Activated naive CD4-positive, alpha-beta T cell treated with anti-CD3 and anti-CD28 coated beads, Interleukin-2, amount 50 U/mL, for 16 hours (primary cell): ENCODE data around the gene MOV10L1.

ENCODE experiments used
- DNase-seq: peaks from one replicate; pipeline ENCODE4 v3.0.0-alpha.2; 2020

The MOV10L1 gene

GRCh38 chr22:50208430-50208938 is 118.7 kb downstream of the MOV10L1 start:
- no peak for DNase-seq

GRCh38 chr22:50208939-50209892 is 119.4 kb downstream of the MOV10L1 start:
- no peak for DNase-seq

- DNase-seq: peak; percentile 70
Measured at GRCh38 chr22:50209893-50210292, 120.1 kb downstream of the MOV10L1 start.

- no peak for DNase-seq
Measured at GRCh38 chr22:50210378-50211139, 120.8 kb downstream of the MOV10L1 start.

GRCh38 chr22:50211147-50211546 is 121.3 kb downstream of the MOV10L1 start:
- DNase-seq: no peak
